ENCODE measurements around the gene INSR.
A peak's percentile ranks its signal among the peaks of the same experiment; 100 is the strongest.
"Not testable (repeated sequence)": the region's sequence is repeated elsewhere in the genome, so short reads cannot be mapped to it uniquely, and the experiment has no call there.

Gene INSR

GRCh38 chr19:7250057-7250596 lies 44.1 kb downstream of the INSR start:
- Histone ChIP-seq H3K27ac (ENCODE audit: low read depth, low read length) (no peak overlapping the region), H3K36me3 (ENCODE audit: control insufficient read depth, insufficient read depth, low read length) (no peaks in the 10 kb centered on the region), H3K9ac (ENCODE audit: low read length) (no peak overlapping the region), H3K4me3 (ENCODE audit: low read length) (no peak overlapping the region), H3K4me1 (ENCODE audit: control insufficient read depth, insufficient read depth, low read length) (no peaks in the 10 kb centered on the region), H3K27me3 (ENCODE audit: control insufficient read depth, insufficient read depth, low read length) (no peaks in the 10 kb centered on the region)

- H3K27ac ChIP-seq (ENCODE audit: low read depth, low read length): no peak overlapping the region
- no peak overlapping the region for H3K4me3 ChIP-seq (ENCODE audit: low read length)
- no peaks in the 10 kb centered on the region for H3K36me3 ChIP-seq (ENCODE audit: control insufficient read depth, insufficient read depth, low read length)
- H3K9ac ChIP-seq (ENCODE audit: low read length): no peak overlapping the region
- peaks cover 4% of the 10 kb centered on the region for H3K4me1 ChIP-seq (ENCODE audit: control insufficient read depth, insufficient read depth, low read length)
- no peaks in the 10 kb centered on the region for H3K27me3 ChIP-seq (ENCODE audit: control insufficient read depth, insufficient read depth, low read length)
Measured at GRCh38 chr19:7247155-7247554, 47.1 kb downstream of the INSR start.

DNA sequence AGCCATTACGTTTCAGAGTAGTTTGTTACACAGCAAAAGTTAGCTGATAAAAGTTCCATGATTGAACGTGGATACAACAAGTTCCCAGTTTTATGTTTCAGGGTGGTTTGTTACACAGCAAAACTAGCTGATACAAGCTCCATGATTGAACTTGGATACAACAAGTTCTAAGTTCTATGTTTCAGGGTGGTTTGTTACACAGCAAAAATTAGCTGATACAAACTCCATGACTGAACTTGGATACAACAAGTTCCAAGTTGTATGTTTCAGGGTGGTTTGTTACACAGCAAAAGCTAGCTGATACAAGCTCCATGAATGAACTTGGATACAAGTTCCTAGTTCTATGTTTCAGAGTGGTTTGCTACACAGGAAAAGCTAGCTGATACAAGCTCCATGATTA lies 47.6 kb downstream of the INSR start:
- Histone ChIP-seq H3K27ac (ENCODE audit: low read depth, low read length) (no peak overlapping the region), H3K27me3 (ENCODE audit: control insufficient read depth, insufficient read depth, low read length) (no peaks in the 10 kb centered on the region), H3K4me1 (ENCODE audit: control insufficient read depth, insufficient read depth, low read length) (peaks cover 4% of the 10 kb centered on the region), H3K4me3 (ENCODE audit: low read length) (no peak overlapping the region), H3K36me3 (ENCODE audit: control insufficient read depth, insufficient read depth, low read length) (no peaks in the 10 kb centered on the region), H3K9ac (ENCODE audit: low read length) (no peak overlapping the region)

GRCh38 chr19:7242601-7243258 lies 51.5 kb downstream of the INSR start:
- H3K4me1 ChIP-seq (ENCODE audit: control insufficient read depth, insufficient read depth, low read length): peaks cover 4% of the 10 kb centered on the region
- H3K4me3 ChIP-seq (ENCODE audit: low read length): no peak overlapping the region
- H3K27ac ChIP-seq (ENCODE audit: low read depth, low read length): peak overlapping the region; percentile 61
- no peak overlapping the region for H3K9ac ChIP-seq (ENCODE audit: low read length)
- no peaks in the 10 kb centered on the region for H3K27me3 ChIP-seq (ENCODE audit: control insufficient read depth, insufficient read depth, low read length)
- H3K36me3 ChIP-seq (ENCODE audit: control insufficient read depth, insufficient read depth, low read length): no peaks in the 10 kb centered on the region

DNA sequence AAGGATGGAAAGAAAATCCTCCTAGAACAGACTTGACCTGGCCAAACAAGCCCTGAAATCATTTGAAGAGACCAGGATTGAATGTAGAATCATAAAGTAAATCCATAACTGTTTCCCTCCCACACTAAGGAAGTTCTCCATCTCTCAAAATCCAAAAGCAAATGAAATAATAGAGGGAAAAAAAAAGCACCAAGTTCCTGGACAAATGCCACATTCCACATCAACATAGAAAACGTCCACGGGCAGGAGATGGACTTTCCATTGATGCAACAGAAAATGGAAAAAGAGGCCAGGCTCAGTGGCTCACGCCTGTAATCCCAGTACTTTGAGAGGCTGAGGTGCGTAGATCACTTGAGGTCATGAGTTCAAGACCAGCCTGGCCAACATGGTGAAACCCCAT lies 56.2 kb downstream of the INSR start:
- H3K9ac ChIP-seq (ENCODE audit: low read length): no peak overlapping the region
- no peak overlapping the region for H3K4me3 ChIP-seq (ENCODE audit: low read length)
- H3K4me1 ChIP-seq (ENCODE audit: control insufficient read depth, insufficient read depth, low read length): peaks cover 4% of the 10 kb centered on the region
- no peak overlapping the region for H3K27ac ChIP-seq (ENCODE audit: low read depth, low read length)
- H3K27me3 ChIP-seq (ENCODE audit: control insufficient read depth, insufficient read depth, low read length): no peaks in the 10 kb centered on the region
- H3K36me3 ChIP-seq (ENCODE audit: control insufficient read depth, insufficient read depth, low read length): no peaks in the 10 kb centered on the region

- no peak overlapping the region for H3K27ac ChIP-seq (ENCODE audit: low read depth, low read length)
- no peaks in the 10 kb centered on the region for H3K36me3 ChIP-seq (ENCODE audit: control insufficient read depth, insufficient read depth, low read length)
- H3K4me3 ChIP-seq (ENCODE audit: low read length): no peak overlapping the region
- H3K27me3 ChIP-seq (ENCODE audit: control insufficient read depth, insufficient read depth, low read length): no peaks in the 10 kb centered on the region
- no peaks in the 10 kb centered on the region for H3K4me1 ChIP-seq (ENCODE audit: control insufficient read depth, insufficient read depth, low read length)
- no peak overlapping the region for H3K9ac ChIP-seq (ENCODE audit: low read length)
Measured at GRCh38 chr19:7236153-7236552, 58.1 kb downstream of the INSR start.

GRCh38 chr19:7230826-7231225 lies 63.4 kb downstream of the INSR start:
- no peaks in the 10 kb centered on the region for H3K27me3 ChIP-seq (ENCODE audit: control insufficient read depth, insufficient read depth, low read length)
- no peak overlapping the region for H3K9ac ChIP-seq (ENCODE audit: low read length)
- no peak overlapping the region for H3K4me3 ChIP-seq (ENCODE audit: low read length)
- H3K27ac ChIP-seq (ENCODE audit: low read depth, low read length): peak overlapping the region; percentile 72
- H3K36me3 ChIP-seq (ENCODE audit: control insufficient read depth, insufficient read depth, low read length): no peaks in the 10 kb centered on the region
- peaks cover 9% of the 10 kb centered on the region for H3K4me1 ChIP-seq (ENCODE audit: control insufficient read depth, insufficient read depth, low read length)

GRCh38 chr19:7229735-7230134 lies 64.5 kb downstream of the INSR start:
- no peaks in the 10 kb centered on the region for H3K36me3 ChIP-seq (ENCODE audit: control insufficient read depth, insufficient read depth, low read length)
- H3K4me1 ChIP-seq (ENCODE audit: control insufficient read depth, insufficient read depth, low read length): peaks cover 11% of the 10 kb centered on the region
- H3K9ac ChIP-seq (ENCODE audit: low read length): no peak overlapping the region
- peak overlapping the region; percentile 72 for H3K27ac ChIP-seq (ENCODE audit: low read depth, low read length)
- H3K27me3 ChIP-seq (ENCODE audit: control insufficient read depth, insufficient read depth, low read length): no peaks in the 10 kb centered on the region
- no peak overlapping the region for H3K4me3 ChIP-seq (ENCODE audit: low read length)

- Histone ChIP-seq H3K9ac (ENCODE audit: low read length) (no peak overlapping the region), H3K36me3 (ENCODE audit: control insufficient read depth, insufficient read depth, low read length) (no peaks in the 10 kb centered on the region), H3K27me3 (ENCODE audit: control insufficient read depth, insufficient read depth, low read length) (no peaks in the 10 kb centered on the region), H3K4me1 (ENCODE audit: control insufficient read depth, insufficient read depth, low read length) (peaks cover 14% of the 10 kb centered on the region), H3K4me3 (ENCODE audit: low read length) (no peak overlapping the region), H3K27ac (ENCODE audit: low read depth, low read length) (no peak overlapping the region)
Measured at GRCh38 chr19:7228935-7229541, 65.2 kb downstream of the INSR start.

- Histone ChIP-seq H3K4me1 (ENCODE audit: control insufficient read depth, insufficient read depth, low read length) (peaks cover 14% of the 10 kb centered on the region), H3K9ac (ENCODE audit: low read length) (no peak overlapping the region), H3K4me3 (ENCODE audit: low read length) (no peak overlapping the region), H3K27ac (ENCODE audit: low read depth, low read length) (no peak overlapping the region), H3K27me3 (ENCODE audit: control insufficient read depth, insufficient read depth, low read length) (no peaks in the 10 kb centered on the region), H3K36me3 (ENCODE audit: control insufficient read depth, insufficient read depth, low read length) (no peaks in the 10 kb centered on the region)
Measured at GRCh38 chr19:7227735-7228134, 66.5 kb downstream of the INSR start.

- H3K27me3 ChIP-seq (ENCODE audit: control insufficient read depth, insufficient read depth, low read length); H3K9ac ChIP-seq (ENCODE audit: low read length); H3K36me3 ChIP-seq (ENCODE audit: control insufficient read depth, insufficient read depth, low read length); H3K4me3 ChIP-seq (ENCODE audit: low read length); H3K27ac ChIP-seq (ENCODE audit: low read depth, low read length): not testable (repeated sequence)
- H3K4me1 ChIP-seq (ENCODE audit: control insufficient read depth, insufficient read depth, low read length): peaks cover 14% of the 10 kb centered on the region
Measured at GRCh38 chr19:7227149-7227548, 67.1 kb downstream of the INSR start.

DNA sequence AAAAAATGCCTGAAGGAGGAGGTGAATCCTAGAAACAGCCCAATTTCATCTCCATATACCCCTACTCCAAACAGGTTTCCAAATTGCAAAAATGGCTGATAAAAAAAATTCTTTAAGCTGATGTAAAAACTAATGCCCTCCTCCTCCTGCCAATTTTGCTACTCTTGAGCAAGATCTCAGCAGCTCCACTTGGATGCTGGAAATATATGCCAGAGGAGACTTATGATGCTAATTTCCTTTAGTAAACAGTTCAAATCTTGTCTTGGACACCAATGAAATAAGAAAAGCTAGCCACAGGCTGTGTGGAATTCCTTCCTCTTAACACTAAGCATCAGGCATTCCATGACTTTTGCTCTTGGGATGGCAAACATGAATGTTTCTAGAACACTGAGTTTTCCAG lies 67.5 kb downstream of the INSR start:
- H3K4me1 ChIP-seq (ENCODE audit: control insufficient read depth, insufficient read depth, low read length): peaks cover 14% of the 10 kb centered on the region
- no peak overlapping the region for H3K27ac ChIP-seq (ENCODE audit: low read depth, low read length)
- H3K4me3 ChIP-seq (ENCODE audit: low read length): no peak overlapping the region
- H3K36me3 ChIP-seq (ENCODE audit: control insufficient read depth, insufficient read depth, low read length): no peaks in the 10 kb centered on the region
- no peaks in the 10 kb centered on the region for H3K27me3 ChIP-seq (ENCODE audit: control insufficient read depth, insufficient read depth, low read length)
- H3K9ac ChIP-seq (ENCODE audit: low read length): no peak overlapping the region

DNA sequence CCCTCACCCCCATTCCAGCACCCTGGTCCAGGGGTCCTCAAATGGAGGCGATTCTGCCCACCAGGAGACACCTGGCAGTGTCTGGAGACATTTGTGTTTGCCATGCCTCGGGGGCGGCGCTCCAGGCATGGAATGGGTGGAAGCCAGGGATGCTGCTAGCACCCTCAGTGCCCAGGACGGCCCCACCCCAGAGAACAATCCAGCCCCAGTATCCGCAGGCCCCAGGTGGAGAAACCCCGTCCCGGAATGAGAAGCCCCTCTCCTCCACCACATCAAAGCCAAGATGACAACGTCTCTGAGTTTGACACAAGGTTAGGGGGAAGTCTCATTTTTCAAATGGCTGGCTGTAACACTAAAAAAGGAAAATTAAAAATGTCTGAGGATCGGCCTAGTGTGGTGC lies 68.5 kb downstream of the INSR start:
- H3K4me1 ChIP-seq (ENCODE audit: control insufficient read depth, insufficient read depth, low read length): peaks cover 14% of the 10 kb centered on the region
- no peak overlapping the region for H3K27ac ChIP-seq (ENCODE audit: low read depth, low read length)
- no peak overlapping the region for H3K9ac ChIP-seq (ENCODE audit: low read length)
- no peaks in the 10 kb centered on the region for H3K36me3 ChIP-seq (ENCODE audit: control insufficient read depth, insufficient read depth, low read length)
- H3K4me3 ChIP-seq (ENCODE audit: low read length): no peak overlapping the region
- H3K27me3 ChIP-seq (ENCODE audit: control insufficient read depth, insufficient read depth, low read length): no peaks in the 10 kb centered on the region
